Ectodermal cell (in vitro differentiated cells): ENCODE data around the gene LRRC28.

Source experiments
- H3K27ac ChIP-seq: 2 replicates; pipeline ENCODE4 v1.7.0; 2013; ENCODE audit warnings: mild to moderate bottlenecking, low read depth, low read length; ENCODE audit not compliant: insufficient read depth, poor library complexity, severe bottlenecking
- H3K27me3 ChIP-seq: 2 replicates; pipeline ENCODE4 v1.7.0; 2013; ENCODE audit warnings: mild to moderate bottlenecking, low read length; ENCODE audit not compliant: insufficient read depth, control insufficient read depth, poor library complexity, severe bottlenecking
- H3K36me3 ChIP-seq: one replicate; pipeline ENCODE4 v1.7.0; 2013; ENCODE audit warnings: low read length; ENCODE audit not compliant: control insufficient read depth, insufficient read depth
- H3K4me1 ChIP-seq: one replicate; pipeline ENCODE4 v1.7.0; 2013; ENCODE audit warnings: low read length; ENCODE audit not compliant: control insufficient read depth, insufficient read depth
- H3K4me3 ChIP-seq: 2 replicates; pipeline ENCODE4 v1.7.0; 2013; ENCODE audit warnings: low read depth, low read length, control low read depth; ENCODE audit not compliant: insufficient read depth
- H3K9me3 ChIP-seq: 2 replicates; pipeline ENCODE4 v1.7.0; 2013; ENCODE audit warnings: mild to moderate bottlenecking, low read length, moderate library complexity; ENCODE audit not compliant: control insufficient read depth
- whole genome bisulfite sequencing, 2 experiments: methylation state at CpG; one replicate each; pipeline ENCODE4 v1.1.7; 2013; ENCODE audit warnings: missing lambda C conversion rate in 2 of 2; 5-methylcytosine and 5-hydroxymethylcytosine counted together

LRRC28 gene

DNA sequence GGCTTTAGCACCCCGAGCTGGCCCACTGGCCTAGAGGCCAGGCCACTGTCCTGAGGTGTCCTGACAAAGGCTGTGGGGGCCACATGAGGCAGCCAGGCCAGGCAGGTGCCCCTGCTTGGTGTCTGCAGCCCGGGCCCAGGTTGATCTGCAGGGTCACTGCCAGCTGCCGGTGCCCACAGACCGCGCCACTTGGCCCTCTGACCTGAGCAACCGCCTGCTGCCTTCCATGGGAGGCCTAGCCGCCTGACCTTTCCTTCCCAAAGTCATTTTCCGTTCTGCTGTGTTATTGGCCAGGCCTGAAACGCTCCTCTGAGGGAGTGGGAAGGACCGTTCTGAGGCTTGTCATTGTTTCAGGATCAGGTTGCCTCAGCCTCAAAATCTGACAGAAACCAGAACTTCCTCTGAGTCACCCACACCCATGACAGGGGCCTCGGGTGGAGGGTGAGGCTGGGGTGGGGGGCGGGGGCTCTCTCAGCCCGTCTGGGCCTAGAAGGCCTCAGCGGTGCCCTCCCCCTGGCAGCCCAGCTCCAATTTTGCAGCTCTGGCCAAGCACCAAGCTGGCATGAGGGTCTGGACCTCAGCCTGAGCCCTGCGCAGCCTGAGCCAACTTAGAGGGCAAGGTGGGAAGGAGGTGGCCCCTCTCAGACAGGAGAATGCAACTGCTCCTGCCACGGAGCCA, 173.8 kb downstream of the LRRC28 start:
- Histone ChIP-seq H3K9me3 (no peaks in the 10 kb centered on the region), H3K27ac (no peak overlapping the region), H3K4me1 (peaks cover 3% of the 10 kb centered on the region), H3K27me3 (no peaks in the 10 kb centered on the region), H3K4me3 (no peak overlapping the region), H3K36me3 (no peaks in the 10 kb centered on the region)
- WGBS, 2 experiments: 84 to 85% methylated on average over 16 of the region's 16 CpGs

DNA sequence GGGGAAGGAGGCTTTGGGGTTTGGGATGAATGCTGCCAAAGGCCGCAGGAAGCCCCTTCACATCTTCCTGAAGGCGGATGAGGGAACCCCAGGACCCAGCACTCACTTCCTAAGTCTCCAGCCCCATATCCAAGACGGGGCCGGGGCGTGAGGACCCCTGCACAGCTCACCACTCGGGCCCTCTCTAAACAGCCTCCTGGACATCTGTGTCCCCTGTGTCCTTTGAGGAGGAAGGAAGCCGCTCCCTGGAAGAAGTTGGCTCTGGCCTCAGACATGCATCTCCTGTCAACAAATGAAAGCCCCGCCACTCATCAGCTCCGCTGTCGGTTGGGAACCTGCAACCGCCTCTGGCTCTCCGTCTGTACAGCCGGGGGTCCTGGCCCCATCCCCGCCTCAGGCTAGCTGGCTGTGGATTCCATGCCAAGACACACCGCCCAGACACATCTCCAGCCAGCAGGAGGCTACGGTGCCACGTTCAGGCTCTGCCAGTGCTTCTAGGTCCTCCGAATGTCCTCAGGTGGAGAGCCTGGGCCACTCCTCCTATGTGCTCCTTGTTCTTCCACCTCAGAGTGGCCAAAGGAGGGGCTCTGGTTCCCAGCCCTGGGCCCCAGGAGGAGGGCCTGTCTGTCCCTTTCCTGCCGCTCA, 174.5 kb downstream of the LRRC28 start:
- whole genome bisulfite sequencing, 2 experiments: 88 to 90% methylated on average over 19 of the region's 19 CpGs
- Histone ChIP-seq H3K27me3 (no peaks in the 10 kb centered on the region), H3K4me3 (no peak overlapping the region), H3K27ac (no peak overlapping the region), H3K36me3 (no peaks in the 10 kb centered on the region), H3K9me3 (no peaks in the 10 kb centered on the region), H3K4me1 (peaks cover 3% of the 10 kb centered on the region)

DNA sequence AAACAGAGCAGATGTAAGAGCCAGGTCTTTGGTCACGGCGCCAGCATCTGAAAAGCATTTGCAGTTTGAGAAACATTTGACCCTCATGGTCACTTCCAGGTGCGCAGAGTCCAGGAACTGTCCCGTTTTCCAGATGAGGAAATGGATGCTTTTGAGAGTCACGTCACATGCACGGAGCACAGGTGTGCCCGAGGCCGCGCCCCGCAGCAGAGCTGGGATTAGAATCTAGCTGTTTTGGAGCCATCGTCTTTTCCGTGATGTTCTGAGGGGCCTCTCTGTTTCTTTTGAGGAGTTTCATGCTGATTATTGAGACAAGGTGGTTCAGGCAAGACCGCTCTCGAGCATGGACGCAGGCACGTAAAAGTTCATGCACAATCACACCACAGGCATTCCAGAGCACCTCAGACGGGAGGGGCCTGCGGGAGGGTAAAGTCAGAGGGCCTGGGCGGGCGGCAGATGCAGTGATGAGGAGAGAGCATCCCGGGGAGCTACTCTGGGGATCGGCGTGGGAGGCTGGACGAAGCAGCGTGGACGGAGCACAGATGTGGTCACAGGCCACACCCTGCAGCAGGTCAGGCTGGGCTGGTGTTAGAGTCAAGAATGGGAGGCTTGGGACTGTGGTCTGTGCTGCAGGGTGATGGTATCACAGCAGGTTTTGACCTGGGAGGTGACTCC, 175.3 kb downstream of the LRRC28 start:
- Histone ChIP-seq H3K27ac (no peak overlapping the region), H3K4me1 (peaks cover 3% of the 10 kb centered on the region), H3K4me3 (no peak overlapping the region), H3K36me3 (no peaks in the 10 kb centered on the region), H3K27me3 (no peaks in the 10 kb centered on the region), H3K9me3 (no peaks in the 10 kb centered on the region)
- WGBS, 2 experiments: 92 to 94% methylated on average over 26 of the region's 26 CpGs

DNA sequence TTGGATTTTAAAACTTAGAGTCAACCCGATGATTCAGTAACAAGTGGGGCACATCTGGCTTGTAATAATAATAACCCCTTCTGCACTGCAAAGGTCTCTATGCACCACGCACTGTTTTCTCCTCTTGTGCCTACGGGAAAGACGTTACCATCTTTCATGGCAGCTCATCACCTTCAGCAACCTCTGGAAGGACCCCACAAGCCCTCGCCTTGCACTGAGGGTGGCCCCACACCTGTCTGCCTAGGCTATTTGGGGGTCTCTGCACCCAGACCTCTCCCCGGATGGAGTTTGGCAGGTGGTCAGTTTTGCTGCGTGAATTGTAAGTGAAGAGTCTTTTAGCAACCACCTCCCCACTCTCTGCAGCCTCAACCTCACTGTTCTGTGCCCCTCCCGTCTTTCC, 175.9 kb downstream of the LRRC28 start:
- WGBS, 2 experiments: 93 to 95% methylated on average over 8 of the region's 8 CpGs
- H3K36me3 ChIP-seq: no peaks in the 10 kb centered on the region
- H3K27ac ChIP-seq: no peak overlapping the region
- peaks cover 3% of the 10 kb centered on the region for H3K4me1 ChIP-seq
- H3K4me3 ChIP-seq: no peak overlapping the region
- H3K9me3 ChIP-seq: no peaks in the 10 kb centered on the region
- no peaks in the 10 kb centered on the region for H3K27me3 ChIP-seq

DNA sequence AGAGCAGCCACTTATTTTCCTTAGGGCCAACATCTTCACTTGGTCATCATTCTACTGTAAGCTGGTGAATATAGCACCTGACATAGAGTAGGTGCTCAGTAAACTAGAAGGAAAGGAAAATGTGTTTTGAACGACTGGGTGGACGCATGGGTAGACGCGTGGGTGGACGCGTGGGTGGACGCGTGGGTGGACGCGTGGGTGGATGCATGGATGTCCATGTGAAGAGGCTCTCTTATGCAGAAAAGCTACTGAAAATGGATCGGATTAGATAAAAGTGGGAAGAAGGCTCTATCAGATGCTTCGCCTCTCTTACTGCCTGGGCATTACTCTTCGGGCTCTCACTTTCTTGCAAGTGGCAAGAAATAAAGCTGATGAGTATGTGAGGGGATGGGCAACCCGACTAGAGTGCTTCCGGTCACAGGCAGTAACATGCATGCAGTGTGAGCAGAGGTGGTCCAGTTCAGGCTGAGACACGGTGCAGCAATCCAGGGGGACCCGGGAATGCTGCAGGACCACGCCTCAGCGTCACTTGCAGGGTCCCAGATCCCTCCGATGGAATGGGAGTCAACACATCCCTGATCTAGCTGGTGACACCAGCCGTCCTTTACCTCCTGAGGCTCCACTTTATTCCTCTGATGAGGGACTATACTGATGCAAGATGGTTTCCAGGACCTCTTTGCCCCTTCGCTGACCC, 176.5 kb downstream of the LRRC28 start:
- peaks cover 3% of the 10 kb centered on the region for H3K4me1 ChIP-seq
- 92 to 95% methylated on average over 22 of the region's 22 CpGs for WGBS, 2 experiments
- H3K36me3 ChIP-seq: no peaks in the 10 kb centered on the region
- no peak overlapping the region for H3K27ac ChIP-seq
- H3K9me3 ChIP-seq: no peaks in the 10 kb centered on the region
- H3K27me3 ChIP-seq: no peaks in the 10 kb centered on the region
- no peak overlapping the region for H3K4me3 ChIP-seq

DNA sequence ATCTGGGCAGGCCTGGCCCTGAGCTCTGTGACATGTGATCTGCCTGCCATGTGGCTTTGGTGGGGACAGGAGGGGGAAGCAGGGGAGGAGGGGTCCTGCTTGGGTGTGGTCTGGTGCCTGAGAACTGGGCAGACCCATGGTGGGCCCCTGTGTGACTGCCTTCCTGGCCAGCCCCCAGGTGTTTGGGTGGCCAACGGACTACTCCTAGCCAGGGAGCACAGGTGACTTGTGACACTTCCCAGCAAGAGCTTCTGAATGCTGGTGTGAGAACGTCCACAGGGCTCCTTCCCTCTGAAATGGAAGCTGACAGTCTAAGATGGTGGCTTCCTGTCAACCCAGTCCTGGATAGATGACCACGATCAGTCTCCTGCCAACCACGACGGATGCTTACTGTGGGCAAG, 178.4 kb downstream of the LRRC28 start:
- WGBS, 2 experiments: 89 to 91% methylated on average over 5 of the region's 5 CpGs
- H3K36me3 ChIP-seq: no peaks in the 10 kb centered on the region
- no peak overlapping the region for H3K27ac ChIP-seq
- H3K27me3 ChIP-seq: no peaks in the 10 kb centered on the region
- H3K4me1 ChIP-seq: peaks cover 4% of the 10 kb centered on the region
- H3K9me3 ChIP-seq: no peaks in the 10 kb centered on the region
- H3K4me3 ChIP-seq: no peak overlapping the region

DNA sequence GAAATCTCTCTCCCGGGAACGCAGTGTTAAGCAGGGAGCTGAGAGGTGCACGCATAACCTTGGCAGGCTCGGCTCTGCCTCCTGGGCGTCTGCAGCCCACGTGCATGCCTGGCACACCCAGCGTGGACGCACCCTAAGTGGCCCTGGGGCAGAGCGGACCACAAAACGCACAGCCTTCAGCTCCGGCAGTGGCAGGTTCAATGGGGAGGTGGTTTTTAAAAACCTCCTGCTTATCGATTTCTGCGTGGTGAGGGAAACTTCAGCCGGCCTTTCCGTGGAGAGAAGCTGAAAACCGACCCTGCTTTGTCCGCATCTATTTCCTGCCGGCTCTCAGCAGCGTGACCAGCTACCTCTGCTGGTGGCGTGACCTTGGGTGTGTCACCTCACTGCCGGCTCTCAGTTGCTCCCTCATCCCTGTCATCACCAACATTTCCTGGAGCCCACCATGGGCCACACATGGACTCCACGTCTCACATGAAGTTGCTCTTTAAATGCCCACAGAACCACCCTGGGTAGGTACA, 179.7 kb downstream of the LRRC28 start:
- H3K9me3 ChIP-seq: no peaks in the 10 kb centered on the region
- H3K27ac ChIP-seq: no peak overlapping the region
- peaks cover 14% of the 10 kb centered on the region for H3K4me1 ChIP-seq
- no peaks in the 10 kb centered on the region for H3K27me3 ChIP-seq
- no peaks in the 10 kb centered on the region for H3K36me3 ChIP-seq
- WGBS, 2 experiments: 92% methylated on average over 22 of the region's 22 CpGs
- no peak overlapping the region for H3K4me3 ChIP-seq

DNA sequence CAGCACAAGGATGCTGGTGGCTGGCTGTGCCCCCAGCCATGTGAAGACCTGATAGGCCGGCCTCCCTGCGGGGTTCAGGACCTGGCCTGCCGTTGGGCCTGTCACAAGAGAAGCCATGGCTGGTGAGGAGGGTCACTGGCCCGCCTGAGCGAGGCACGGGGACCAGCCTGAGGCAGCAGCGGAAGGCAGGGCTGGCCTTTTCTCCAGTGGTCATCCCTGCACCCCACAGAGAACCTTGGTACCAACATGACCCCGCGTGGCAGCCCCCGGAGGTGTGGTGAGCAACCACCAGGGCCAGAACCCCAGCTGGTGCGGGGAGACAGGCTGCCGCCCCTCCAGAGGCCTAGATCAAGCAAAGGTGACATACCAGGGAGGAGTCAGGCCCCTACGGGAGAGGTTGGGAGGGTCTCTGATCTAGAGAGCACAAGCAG, 180.4 kb downstream of the LRRC28 start:
- no peaks in the 10 kb centered on the region for H3K36me3 ChIP-seq
- no peaks in the 10 kb centered on the region for H3K9me3 ChIP-seq
- 94 to 96% methylated on average over 13 of the region's 13 CpGs for WGBS, 2 experiments
- H3K4me3 ChIP-seq: no peak overlapping the region
- no peaks in the 10 kb centered on the region for H3K27me3 ChIP-seq
- H3K4me1 ChIP-seq: peaks cover 17% of the 10 kb centered on the region
- no peak overlapping the region for H3K27ac ChIP-seq

DNA sequence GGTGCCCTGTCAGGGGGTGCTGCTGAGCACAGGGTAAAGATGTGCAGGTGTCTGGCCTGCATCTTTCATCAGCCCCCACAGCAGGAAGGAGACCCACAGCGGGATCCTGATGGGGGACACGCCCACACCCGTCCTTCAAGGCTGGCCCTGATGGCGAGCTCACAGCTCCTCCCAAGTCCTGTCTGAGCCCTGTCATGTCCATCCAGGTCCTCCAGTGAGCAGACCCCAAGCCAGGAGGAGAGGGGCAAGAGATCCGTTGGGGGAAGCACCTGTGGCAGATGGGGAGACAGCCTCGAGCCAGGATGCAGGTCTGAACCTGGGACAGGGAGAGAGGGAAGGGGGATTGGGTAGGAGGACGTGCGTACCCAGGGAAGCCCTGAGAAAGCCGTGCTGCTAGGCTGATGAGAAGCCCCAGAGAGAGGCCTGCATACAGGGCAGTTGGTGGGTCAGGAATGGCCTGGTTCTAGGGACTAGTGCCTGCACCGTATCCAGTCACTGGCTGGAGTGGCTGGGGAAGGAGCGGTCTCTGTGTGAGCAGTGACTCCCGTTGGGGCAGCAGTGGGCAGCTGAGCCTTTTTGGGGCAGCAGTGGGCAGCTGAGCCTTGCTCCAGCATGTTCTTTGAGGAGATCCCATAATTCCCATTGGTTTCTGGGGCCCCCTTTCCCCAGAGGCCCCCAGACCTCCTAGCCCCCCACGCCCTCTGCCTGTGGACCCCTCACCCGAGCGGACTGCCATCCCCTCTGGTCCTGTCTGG, 181.2 kb downstream of the LRRC28 start:
- H3K4me3 ChIP-seq: no peak overlapping the region
- no peaks in the 10 kb centered on the region for H3K9me3 ChIP-seq
- H3K36me3 ChIP-seq: no peaks in the 10 kb centered on the region
- 90 to 91% methylated on average over 15 of the region's 15 CpGs for WGBS, 2 experiments
- no peaks in the 10 kb centered on the region for H3K27me3 ChIP-seq
- no peak overlapping the region for H3K27ac ChIP-seq
- peaks cover 17% of the 10 kb centered on the region for H3K4me1 ChIP-seq
